HepG2 (cell line): Measurements from ENCODE around the gene SAPCD1. TPM values are rescaled to one million over a fixed set of nuclear protein-coding genes. Genes with fewer than 3 reads are reported as not detected.

Experiments
- CTCF ChIP-seq: sonication (generic); formaldehyde crosslinking; IDR thresholded peaks from 2 replicates; pipeline ENCODE4 v1.5.0; 2020; ENCODE audit warnings: mild to moderate bottlenecking, missing genetic modification reagents, moderate library complexity
- FOXA1 ChIP-seq, 2 experiments: fragments of 450-650 bp in 1 of 2; sonication (generic) in 1 of 2; formaldehyde crosslinking in 1 of 2; IDR thresholded peaks; 2 replicates each; pipeline versions ENCODE4 v1.4.0 to v1.6.1; 2016 to 2020; ENCODE audit warnings: missing genetic modification reagents in 1 of 2
- FOXA3 ChIP-seq: IDR thresholded peaks from 2 replicates; pipeline ENCODE4 v1.6.1; 2016; ENCODE audit warnings: missing genetic modification reagents, missing compliant biosample characterization
- GABPA ChIP-seq, 2 experiments: IDR thresholded peaks; 2 replicates each; pipeline ENCODE4 v1.6.1; 2011 to 2016; ENCODE audit warnings: low read depth in 2 of 2, low read length in 1 of 2, missing biosample characterization in 1 of 2, missing genetic modification characterization in 1 of 2
- HNF4A ChIP-seq: sonication (generic); formaldehyde crosslinking; IDR thresholded peaks from 2 replicates; pipeline ENCODE4 v1.4.0; 2020; ENCODE audit warnings: missing genetic modification reagents
- HOXA9 ChIP-seq: sonication (generic); formaldehyde crosslinking; IDR thresholded peaks from 2 replicates; pipeline ENCODE4 v1.8.1; 2022; ENCODE audit warnings: missing genetic modification reagents, mild to moderate bottlenecking, moderate library complexity, borderline replicate concordance
- KAT8 ChIP-seq: IDR thresholded peaks from 2 replicates; pipeline ENCODE4 v1.6.1; 2016; ENCODE audit warnings: missing genetic modification reagents, missing compliant biosample characterization
- KDM5B ChIP-seq: sonication (generic); formaldehyde crosslinking; IDR thresholded peaks from 2 replicates; pipeline ENCODE4 v1.4.0; 2020; ENCODE audit warnings: missing genetic modification reagents, mild to moderate bottlenecking, borderline replicate concordance
- KLF15 ChIP-seq: sonication (generic); formaldehyde crosslinking; IDR thresholded peaks from 2 replicates; pipeline ENCODE4 v1.8.1; 2023; ENCODE audit warnings: borderline replicate concordance, mild to moderate bottlenecking, inconsistent platforms, missing genetic modification reagents, mixed read lengths
- KLF6 ChIP-seq: IDR thresholded peaks from 2 replicates; pipeline ENCODE4 v1.8.0; 2016; ENCODE audit warnings: missing biosample characterization, missing genetic modification reagents
- NCOA2 ChIP-seq: sonication (generic); formaldehyde crosslinking; IDR thresholded peaks from 2 replicates; pipeline ENCODE4 v1.8.0; 2022; ENCODE audit warnings: inconsistent platforms
- NKX3-1 ChIP-seq: sonication (generic); formaldehyde crosslinking; IDR thresholded peaks from 2 replicates; pipeline ENCODE4 v1.5.0; 2020; ENCODE audit warnings: missing genetic modification reagents
- RAD51 ChIP-seq: fragments of 450-650 bp; IDR thresholded peaks from 2 replicates; pipeline ENCODE4 v1.6.1; 2016; ENCODE audit warnings: borderline replicate concordance
- SCMH1 ChIP-seq: sonication (generic); formaldehyde crosslinking; IDR thresholded peaks from 2 replicates; pipeline ENCODE4 v1.9.0; 2021; ENCODE audit warnings: missing genetic modification reagents, mild to moderate bottlenecking, borderline replicate concordance
- SOX13 ChIP-seq, 3 experiments: fragments of 450-650 bp in 1 of 3; sonication (generic) in 1 of 3; formaldehyde crosslinking in 1 of 3; IDR thresholded peaks in 2 of 3; conservative IDR thresholded peaks in 1 of 3; 2 replicates each; pipeline versions ENCODE4 v1.5.0 to v1.6.1; 2016 to 2020; ENCODE audit warnings: antibody characterized with exemption in 1 of 3, mild to moderate bottlenecking in 1 of 3, missing compliant biosample characterization in 1 of 3, missing genetic modification reagents in 1 of 3, moderate library complexity in 1 of 3
- STAG1 ChIP-seq: sonication (generic); formaldehyde crosslinking; IDR thresholded peaks from 2 replicates; pipeline ENCODE4 v1.4.0; 2020; ENCODE audit warnings: missing genetic modification reagents
- TARDBP ChIP-seq: sonication (generic); formaldehyde crosslinking; IDR thresholded peaks from 2 replicates; pipeline ENCODE4 v1.8.0; 2022; ENCODE audit warnings: mild to moderate bottlenecking, missing genetic modification reagents
- ZMYM3 ChIP-seq: sonication (generic); formaldehyde crosslinking; IDR thresholded peaks from 2 replicates; pipeline ENCODE4 v1.5.1; 2020; ENCODE audit warnings: mild to moderate bottlenecking, missing genetic modification reagents
- ZNF264 ChIP-seq: sonication (generic); formaldehyde crosslinking; IDR thresholded peaks from 2 replicates; pipeline ENCODE4 v1.4.0; 2020; ENCODE audit warnings: missing genetic modification reagents
- ZNF382 ChIP-seq: sonication (generic); formaldehyde crosslinking; IDR thresholded peaks from 2 replicates; pipeline ENCODE4 v1.5.0; 2020; ENCODE audit warnings: missing genetic modification reagents, mild to moderate bottlenecking, borderline replicate concordance
- ZNF468 ChIP-seq: sonication (generic); formaldehyde crosslinking; IDR thresholded peaks from 2 replicates; pipeline ENCODE4 v1.8.0; 2022; ENCODE audit warnings: mild to moderate bottlenecking, moderate library complexity, missing genetic modification reagents
- ZNF503 ChIP-seq: sonication (generic); formaldehyde crosslinking; IDR thresholded peaks from 2 replicates; pipeline ENCODE4 v1.4.0; 2020; ENCODE audit warnings: missing genetic modification reagents
- ZNF547 ChIP-seq: sonication (generic); formaldehyde crosslinking; IDR thresholded peaks from 2 replicates; pipeline ENCODE4 v1.5.1; 2020; ENCODE audit warnings: mild to moderate bottlenecking, missing genetic modification reagents
- ZSCAN5A ChIP-seq: sonication (generic); formaldehyde crosslinking; IDR thresholded peaks from 2 replicates; pipeline ENCODE4 v1.8.0; 2022; ENCODE audit warnings: mild to moderate bottlenecking, missing genetic modification reagents, borderline replicate concordance
- polyA plus RNA-seq, 8 experiments: library from polyadenylated mRNA; depleted of rRNA in 3 of 8; stranded (reverse) in 7 of 8; unstranded in 1 of 8; fragments of >200 nt; fragmentation: Illumina TruSeq in 4 of 8; extraction: Trizol in 4 of 8; gene quantifications; 2 replicates each; pipeline versions ENCODE4 v1.2.1 to v1.2.3, GENCODE V29; 2011 to 2016; ENCODE audit warnings: low read depth in 4 of 8, missing spikeins in 1 of 8, mixed read lengths in 1 of 8; ENCODE audit not compliant: insufficient read depth in 1 of 8
- total RNA-seq, 5 experiments: library from RNA; depleted of rRNA; stranded (reverse); fragments of >200 nt; fragmentation: Illumina TruSeq; extraction: Trizol; gene quantifications; 2 replicates each; pipeline ENCODE4 v1.2.3, GENCODE V29; 2016; ENCODE audit warnings: low read depth in 1 of 5

SAPCD1 gene
- total and polyA plus RNA-seq, 2 of the 13 experiments (the other 11 are each of a cell fraction or from before 2014, with no cell fraction given), result 2.5 to 3.9 TPM

- TF ChIP-seq ZSCAN5A, result peak; percentile 59; the same call in 1 of the 2 replicates
- TF ChIP-seq STAG1 (CRISPR knock-in tag), result peak; percentile 38
- peak; percentile 56; the same call in 1 of the 2 replicates for TF ChIP-seq HOXA9 (CRISPR knock-in tag)
- TF ChIP-seq SOX13 (IDR thresholded peaks at IDR 0.05), result peak; percentile 48
- TF ChIP-seq SOX13 (CRISPR knock-in tag; conservative IDR thresholded peaks at IDR 0.05 in 1 of 2, IDR thresholded peaks at IDR 0.05 in 1 of 2), result peak in 1 of 2 experiments; percentile 95; a peak in 3 of 4 replicates
- no peak for TF ChIP-seq SCMH1 (CRISPR knock-in tag)
- no peak for TF ChIP-seq GABPA (IDR thresholded peaks at IDR 0.05; ENCODE audit: low read depth, low read length)
- peak; percentile 38 for TF ChIP-seq GABPA (CRISPR knock-in tag; IDR thresholded peaks at IDR 0.05; ENCODE audit: low read depth)
- TF ChIP-seq KDM5B, result no peak; the same call in 1 of the 2 replicates
- TF ChIP-seq CTCF (CRISPR knock-in tag), result peak; percentile 44
- TF ChIP-seq NCOA2, result peak; percentile 89
- TF ChIP-seq KAT8 (CRISPR knock-in tag), result peak; percentile 59; the same call in 1 of the 2 replicates
- peak; percentile 90 for TF ChIP-seq FOXA3 (CRISPR knock-in tag)
- TF ChIP-seq NKX3-1 (CRISPR knock-in tag), result peak; percentile 43; the same call in 1 of the 2 replicates
- TF ChIP-seq ZNF468 (CRISPR knock-in tag), result peak; percentile 81; the same call in 1 of the 2 replicates
- no peak for TF ChIP-seq KLF15 (CRISPR knock-in tag)
- TF ChIP-seq FOXA1 (IDR thresholded peaks at IDR 0.05), result no peak
- TF ChIP-seq FOXA1 (CRISPR knock-in tag; IDR thresholded peaks at IDR 0.05), result peak; percentile 85
- TF ChIP-seq RAD51, result no peak
- peak; percentile 97 for TF ChIP-seq ZNF503 (CRISPR knock-in tag)
- TF ChIP-seq HNF4A (CRISPR knock-in tag), result peak; percentile 78
- peak; percentile 89 for TF ChIP-seq TARDBP (CRISPR knock-in tag)
- no peak for TF ChIP-seq ZNF382 (CRISPR knock-in tag)
- peak; percentile 28; the same call in 1 of the 2 replicates for TF ChIP-seq ZNF264 (CRISPR knock-in tag)
- TF ChIP-seq ZNF547 (CRISPR knock-in tag), result 0 out of 2 replicates have a peak, but pooled peaks have one; percentile 9
- no peak for TF ChIP-seq ZMYM3 (CRISPR knock-in tag)
- TF ChIP-seq KLF6 (CRISPR knock-in tag), result no peak; the same call in 1 of the 2 replicates
These were observed 24.2 kb upstream of the SAPCD1 start (continued) for GRCh38 chr6:31737991-31738979.
